Right lobe of liver (tissue), 6 donors: Measurements from ENCODE around the gene DGKH. TPM values are rescaled to one million over a fixed set of nuclear protein-coding genes. Genes with fewer than 3 reads are reported as not detected.

Source experiments
- ATAC-seq, 4 donors: fragments of 200-7000 bp; cut with Tn5 transposase; one replicate each; pipeline ENCODE4 v1.9.1; 2020; ENCODE audit warnings: mild to moderate bottlenecking in 4 of 4, moderate library complexity in 4 of 4
- DNase-seq, 3 donors: peaks; one replicate each; pipeline ENCODE4 v3.0.0-alpha.2; 2020
- H3K27ac ChIP-seq, 3 donors: fragments of 200-600 bp; one replicate each; pipeline ENCODE4 v1.8.0; 2022
- H3K27me3 ChIP-seq, 2 donors: fragments of 200-600 bp; one replicate each; pipeline ENCODE4 v1.8.0; 2022
- H3K36me3 ChIP-seq, 4 donors: fragments of 200-600 bp; sonication (generic) in 1 of 4; one replicate each; pipeline versions ENCODE4 v1.5.1 to v1.8.0; 2017 to 2022; ENCODE audit warnings: control low read depth in 1 of 4
- H3K4me1 ChIP-seq, 4 donors: fragments of 200-600 bp; sonication (generic) in 1 of 4; one replicate each; pipeline versions ENCODE4 v1.5.1 to v1.8.0; 2017 to 2022; ENCODE audit warnings: control low read depth in 1 of 4
- H3K4me3 ChIP-seq, 3 donors: fragments of 200-600 bp; one replicate each; pipeline ENCODE4 v1.8.0; 2022
- H3K9me3 ChIP-seq, 4 donors: fragments of 200-600 bp; sonication (generic) in 1 of 4; one replicate each; pipeline versions ENCODE4 v1.5.1 to v1.8.0; 2017 to 2022; ENCODE audit warnings: control low read depth in 1 of 4
- POLR2A ChIP-seq: fragments of 450-650 bp; IDR thresholded peaks from one replicate; pipeline ENCODE4 v1.6.1; 2017; ENCODE audit warnings: antibody characterized with exemption, mild to moderate bottlenecking
- WGBS: methylation state at CpG from one replicate; pipeline ENCODE4 v1.1.6; 2018; ENCODE audit warnings: low coverage, low lambda C conversion rate; ENCODE audit not compliant: insufficient coverage; ENCODE audit errors: missing lambda C conversion rate; 5-methylcytosine and 5-hydroxymethylcytosine counted together
- intact Hi-C, 2 donors: fragments of 100-400 bp; cut with DNase I; formaldehyde crosslinking; loops; one replicate each; pipeline versions ENCODE4 v1.11.2 to v1.14.1; 2022
- total RNA-seq, 6 experiments: library from RNA; depleted of rRNA in 2 of 6; stranded (reverse); fragments of >200 nt in 2 of 6; fragmentation: NEBNext Ultra II Directional in 3 of 6; extraction: Animal tissue kit (Norgen Biotek cat#: 25700) in 3 of 6; gene quantifications; one replicate each; pipeline versions ENCODE4 v1.1.0 to v1.2.4, GENCODE V29; 2016 to 2023
- TF ChIP-seq, protein P1 (sequence below), 4 donors: fragments of 200-600 bp in 3 of 4; fragments of 450-650 bp in 1 of 4; IDR thresholded peaks; one replicate each; pipeline versions ENCODE4 v1.5.1 to v1.8.0; 2016 to 2022; ENCODE audit warnings: antibody characterized with exemption in 4 of 4, mild to moderate bottlenecking in 2 of 4
- donor health status: DM: no; HTN: yes; CAD: no.
- donor health status: DM: no; HTN: no; CAD: no.
- donor health status: DM: no; HTN: no; CAD: no.
- donor health status: DM: no; HTN: yes; CAD: no.
- donor health status: DM: no; HTN: yes; CAD: no.

DGKH gene
- total RNA-seq, 6 experiments from 2014 or later = 0.95 to 5.1 (median 2.2) TPM

DNA sequence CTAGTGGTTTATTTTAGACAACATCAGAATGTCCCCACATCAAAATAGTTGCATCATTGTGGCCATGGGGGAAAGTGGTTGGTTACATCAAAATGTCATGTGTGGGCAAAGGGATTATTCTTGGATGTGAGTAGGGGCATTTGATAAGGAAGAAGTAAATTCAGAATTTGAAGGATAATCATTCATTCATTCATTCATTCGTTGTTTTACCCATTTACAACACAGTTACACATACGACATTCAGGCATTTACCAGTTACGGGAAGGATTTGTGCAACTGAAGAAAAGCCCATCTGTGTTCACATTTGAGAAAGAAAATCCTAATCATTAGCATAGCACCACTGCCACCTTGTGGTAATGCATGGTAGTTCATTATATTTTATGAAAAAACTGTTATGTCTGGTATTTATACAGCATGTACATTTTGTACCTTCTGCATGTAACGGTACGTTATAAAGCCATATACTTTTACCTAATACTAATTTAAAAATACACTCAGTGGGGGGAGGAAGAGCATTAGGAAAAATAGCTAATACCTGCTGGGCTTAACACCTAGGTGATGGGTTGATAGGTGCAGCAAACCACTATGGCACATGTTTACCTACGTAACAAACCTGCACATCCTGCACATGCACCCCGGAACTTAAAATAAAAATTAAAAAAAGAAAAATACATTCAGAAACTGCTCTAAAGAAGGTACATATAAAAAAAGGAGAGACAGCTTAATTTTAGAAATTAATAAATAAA lies 62.1 kb downstream of the DGKH start:
- ATAC-seq (peak; percentile 80 to 93 (median 90)), DNase-seq (no peak)
- no peaks in the 10 kb centered on the region for H3K9me3 ChIP-seq
- intact Hi-C loops = no loop called here
- H3K4me3 ChIP-seq = no peak overlapping the region
- H3K27ac ChIP-seq = no peak overlapping the region
- TF ChIP-seq, protein P1, sequence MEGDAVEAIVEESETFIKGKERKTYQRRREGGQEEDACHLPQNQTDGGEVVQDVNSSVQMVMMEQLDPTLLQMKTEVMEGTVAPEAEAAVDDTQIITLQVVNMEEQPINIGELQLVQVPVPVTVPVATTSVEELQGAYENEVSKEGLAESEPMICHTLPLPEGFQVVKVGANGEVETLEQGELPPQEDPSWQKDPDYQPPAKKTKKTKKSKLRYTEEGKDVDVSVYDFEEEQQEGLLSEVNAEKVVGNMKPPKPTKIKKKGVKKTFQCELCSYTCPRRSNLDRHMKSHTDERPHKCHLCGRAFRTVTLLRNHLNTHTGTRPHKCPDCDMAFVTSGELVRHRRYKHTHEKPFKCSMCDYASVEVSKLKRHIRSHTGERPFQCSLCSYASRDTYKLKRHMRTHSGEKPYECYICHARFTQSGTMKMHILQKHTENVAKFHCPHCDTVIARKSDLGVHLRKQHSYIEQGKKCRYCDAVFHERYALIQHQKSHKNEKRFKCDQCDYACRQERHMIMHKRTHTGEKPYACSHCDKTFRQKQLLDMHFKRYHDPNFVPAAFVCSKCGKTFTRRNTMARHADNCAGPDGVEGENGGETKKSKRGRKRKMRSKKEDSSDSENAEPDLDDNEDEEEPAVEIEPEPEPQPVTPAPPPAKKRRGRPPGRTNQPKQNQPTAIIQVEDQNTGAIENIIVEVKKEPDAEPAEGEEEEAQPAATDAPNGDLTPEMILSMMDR (IDR thresholded peaks at IDR 0.05) = peak; percentile 75 to 92 (median 84)
- TF ChIP-seq POLR2A = no peak
- H3K27me3 ChIP-seq = no peaks in the 10 kb centered on the region
- H3K4me1 ChIP-seq = no peaks in the 10 kb centered on the region
- H3K36me3 ChIP-seq = no peaks in the 10 kb centered on the region
- 12% methylated on average over 7 of the region's 7 CpGs for WGBS

DNA sequence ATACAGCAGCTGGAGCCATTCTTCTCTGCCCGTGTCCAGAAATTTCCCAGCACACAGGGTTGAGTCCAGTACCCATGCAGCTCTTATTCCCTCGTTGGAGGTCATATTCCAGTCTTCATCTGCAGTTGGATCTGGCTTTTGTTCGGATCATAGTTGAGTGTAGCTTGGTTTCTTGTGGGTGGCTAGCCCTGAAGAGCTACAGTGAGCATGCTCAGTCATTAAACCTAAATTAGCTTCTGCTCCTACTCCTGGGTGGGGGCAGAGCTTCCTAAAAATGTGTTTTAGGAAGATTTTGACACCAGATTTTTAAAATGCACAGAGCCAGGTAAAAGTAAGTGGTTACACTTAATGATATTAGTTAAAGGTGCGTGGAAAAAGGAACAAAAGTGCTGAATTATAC lies 64.4 kb downstream of the DGKH start:
- ATAC-seq = no peak
- WGBS = 65% methylated on average over 4 of the region's 4 CpGs
- no peak overlapping the region for H3K4me3 ChIP-seq
- H3K9me3 ChIP-seq = no peaks in the 10 kb centered on the region
- DNase-seq = no peak
- no peak overlapping the region for H3K27ac ChIP-seq
- no peaks in the 10 kb centered on the region for H3K36me3 ChIP-seq
- no peaks in the 10 kb centered on the region for H3K27me3 ChIP-seq
- H3K4me1 ChIP-seq = no peaks in the 10 kb centered on the region
- intact Hi-C loops = no loop called here
- TF ChIP-seq, protein P1 (IDR thresholded peaks at IDR 0.05) = no peak
- TF ChIP-seq POLR2A = no peak

DNA sequence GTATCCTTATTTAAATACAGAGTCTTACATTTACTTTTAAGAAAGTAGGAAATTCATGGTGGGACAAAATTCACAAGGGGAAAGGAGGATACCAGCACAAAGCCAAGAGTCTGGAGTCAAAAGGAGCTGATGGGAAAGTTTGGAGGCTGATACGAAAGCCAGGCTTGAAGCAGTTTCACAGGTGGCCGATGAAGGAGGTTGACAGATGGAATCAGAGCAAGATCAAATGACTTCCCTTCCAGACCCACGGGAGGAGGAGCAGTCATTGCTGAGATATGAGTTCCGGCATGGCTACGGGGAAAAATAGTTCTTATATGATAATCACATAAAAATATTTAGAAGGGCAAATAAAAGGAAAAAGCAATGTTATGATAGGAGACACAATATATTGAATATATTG lies 65.0 kb downstream of the DGKH start:
- intact Hi-C loops = no loop called here

DNA sequence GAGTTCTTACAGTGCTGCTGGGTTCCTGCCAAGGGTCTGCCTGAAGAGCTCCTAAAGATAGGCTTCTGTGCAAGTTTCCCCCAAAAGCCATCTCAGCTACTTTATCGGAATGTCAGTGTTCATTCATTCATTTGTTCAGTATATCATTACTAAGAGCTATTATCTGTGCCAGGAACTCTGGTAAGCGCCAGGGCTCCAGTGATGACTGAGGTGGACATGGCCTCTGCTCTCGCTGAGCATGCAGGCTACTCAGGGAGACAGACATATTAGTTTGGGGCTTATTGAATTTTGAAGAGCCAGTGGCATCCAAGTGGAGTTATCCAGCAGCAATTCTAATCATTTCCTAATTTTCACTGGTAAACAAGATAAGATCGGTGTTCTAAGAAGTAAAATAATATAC lies 65.8 kb downstream of the DGKH start:
- Histone ChIP-seq H3K9me3 (no peaks in the 10 kb centered on the region), H3K27ac (no peak overlapping the region), H3K36me3 (no peaks in the 10 kb centered on the region), H3K4me3 (no peak overlapping the region), H3K4me1 (no peaks in the 10 kb centered on the region), H3K27me3 (no peaks in the 10 kb centered on the region)
- ATAC-seq (no peak), DNase-seq (no peak)
- TF ChIP-seq, protein P1 (IDR thresholded peaks at IDR 0.05) = no peak
- no peak for TF ChIP-seq POLR2A
- intact Hi-C loops = no loop called here
- WGBS = 57% methylated on average over 2 of the region's 4 CpGs

More for the DNA sequence above, 65.0 kb downstream of the DGKH start:
- Histone ChIP-seq H3K27me3 (no peaks in the 10 kb centered on the region), H3K36me3 (no peaks in the 10 kb centered on the region), H3K4me3 (no peak overlapping the region), H3K4me1 (no peaks in the 10 kb centered on the region), H3K9me3 (no peaks in the 10 kb centered on the region), H3K27ac (no peak overlapping the region)
- no peak for DNase-seq
- no peak for TF ChIP-seq POLR2A
- TF ChIP-seq, protein P1 (IDR thresholded peaks at IDR 0.05) = no peak
- WGBS = 58% methylated on average over 5 of the region's 5 CpGs
- ATAC-seq = no peak
